H1 (cell line): ENCODE results near the gene RXFP4.

Experiments
- POLR2A ChIP-seq, 2 experiments: IDR thresholded peaks; 1 replicate in 1 of 2; 2 replicates in 1 of 2; pipeline ENCODE4 v1.6.1; 2011; ENCODE audit warnings: low read depth in 2 of 2, low read length in 2 of 2, mild to moderate bottlenecking in 2 of 2; ENCODE audit errors: control extremely low read depth in 1 of 2
- RAD21 ChIP-seq, 2 experiments: IDR thresholded peaks in 1 of 2; conservative IDR thresholded peaks in 1 of 2; 2 replicates each; pipeline ENCODE4 v1.6.1; 2011; ENCODE audit warnings: low read depth in 2 of 2, low read length in 2 of 2, improper control_type of control experiment in 1 of 2, inconsistent platforms in 1 of 2, mild to moderate bottlenecking in 1 of 2, moderate library complexity in 1 of 2
- SRF ChIP-seq: IDR thresholded peaks from 2 replicates; pipeline ENCODE4 v1.6.1; 2011; ENCODE audit warnings: mild to moderate bottlenecking, low read depth, low read length, moderate library complexity
- TAF1 ChIP-seq: IDR thresholded peaks from 2 replicates; pipeline ENCODE4 v1.6.1; 2011; ENCODE audit warnings: mild to moderate bottlenecking, low read depth, low read length
- TF ChIP-seq, protein P1 (sequence below), 3 experiments: IDR thresholded peaks; 1 replicate in 2 of 3; 2 replicates in 1 of 3; pipeline versions ENCODE4 v1.5.1 to v1.6.1; 2011; ENCODE audit warnings: low read length in 3 of 3, mild to moderate bottlenecking in 3 of 3, inconsistent platforms in 2 of 3, low read depth in 1 of 3, moderate library complexity in 1 of 3; ENCODE audit not compliant: insufficient read depth in 1 of 3; ENCODE audit errors: control extremely low read depth in 1 of 3

GRCh38 chr1:155977690-155978324, 36.4 kb downstream of the RXFP4 start:
- TF ChIP-seq TAF1 (0 out of 2 replicates have a peak, but pooled peaks have one; percentile 8), POLR2A (IDR thresholded peaks at IDR 0.05; ENCODE audit: control extremely low read depth in 1 of 2, low read depth in 2 of 2, low read length in 2 of 2) (peak in 1 of 2 experiments; percentile 57; a peak in 1 of 3 replicates), SRF (no peak), RAD21 (IDR thresholded peaks at IDR 0.05 in 1 of 2, conservative IDR thresholded peaks at IDR 0.05 in 1 of 2; ENCODE audit: low read depth in 2 of 2, low read length in 2 of 2) (no peak)
- TF ChIP-seq, protein P1, sequence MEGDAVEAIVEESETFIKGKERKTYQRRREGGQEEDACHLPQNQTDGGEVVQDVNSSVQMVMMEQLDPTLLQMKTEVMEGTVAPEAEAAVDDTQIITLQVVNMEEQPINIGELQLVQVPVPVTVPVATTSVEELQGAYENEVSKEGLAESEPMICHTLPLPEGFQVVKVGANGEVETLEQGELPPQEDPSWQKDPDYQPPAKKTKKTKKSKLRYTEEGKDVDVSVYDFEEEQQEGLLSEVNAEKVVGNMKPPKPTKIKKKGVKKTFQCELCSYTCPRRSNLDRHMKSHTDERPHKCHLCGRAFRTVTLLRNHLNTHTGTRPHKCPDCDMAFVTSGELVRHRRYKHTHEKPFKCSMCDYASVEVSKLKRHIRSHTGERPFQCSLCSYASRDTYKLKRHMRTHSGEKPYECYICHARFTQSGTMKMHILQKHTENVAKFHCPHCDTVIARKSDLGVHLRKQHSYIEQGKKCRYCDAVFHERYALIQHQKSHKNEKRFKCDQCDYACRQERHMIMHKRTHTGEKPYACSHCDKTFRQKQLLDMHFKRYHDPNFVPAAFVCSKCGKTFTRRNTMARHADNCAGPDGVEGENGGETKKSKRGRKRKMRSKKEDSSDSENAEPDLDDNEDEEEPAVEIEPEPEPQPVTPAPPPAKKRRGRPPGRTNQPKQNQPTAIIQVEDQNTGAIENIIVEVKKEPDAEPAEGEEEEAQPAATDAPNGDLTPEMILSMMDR (IDR thresholded peaks at IDR 0.05; ENCODE audit: control extremely low read depth in 1 of 3, insufficient read depth in 1 of 3, low read depth in 1 of 3, low read length in 3 of 3) = no peak
